Measurements from ENCODE around the gene ZDHHC14. TPM values are rescaled to one million over a fixed set of nuclear protein-coding genes. Genes with fewer than 3 reads are reported as not detected.

The ZDHHC14 gene
- total RNA-seq, 1 experiment from 2014 or later, result 3.8 TPM

DNA sequence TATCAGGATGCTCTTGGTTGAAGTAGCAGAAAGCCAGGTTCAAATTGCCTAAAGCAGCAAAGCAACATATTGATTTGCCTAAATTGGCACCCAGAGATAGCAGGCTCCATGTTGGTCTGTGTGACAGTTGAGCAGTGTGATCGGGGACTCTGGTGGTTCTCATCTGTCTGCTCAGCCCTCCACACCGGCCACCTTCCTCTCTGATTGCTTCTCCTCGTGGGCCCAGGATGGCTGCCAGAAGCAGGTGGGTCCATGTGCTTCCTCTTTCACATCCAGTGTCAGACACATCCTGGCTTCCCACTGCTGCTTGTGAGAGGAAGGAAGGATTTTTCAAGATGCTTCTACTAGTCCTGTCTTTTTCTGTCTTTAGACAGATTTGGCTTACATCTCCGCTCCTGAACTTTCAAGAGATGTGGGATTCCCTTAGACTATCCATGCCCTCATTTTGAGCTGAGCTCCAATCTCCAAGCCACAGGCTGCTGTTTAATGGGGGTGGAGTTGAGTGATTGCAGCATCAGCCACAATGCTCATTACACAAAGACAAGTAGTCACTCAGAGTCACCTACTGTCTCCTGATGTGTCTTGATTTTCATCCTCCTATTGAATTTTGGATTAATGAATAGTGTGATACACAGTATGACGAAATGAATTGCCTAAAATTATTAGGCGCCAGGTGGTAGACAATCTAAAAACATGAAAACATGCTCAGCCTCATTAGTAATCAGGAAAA lies 122.2 kb downstream of the ZDHHC14 start:
- in situ Hi-C loops (cut with HindIII; ENCODE audit: low sequenced_read_pairs), result no loop called here

GRCh38 chr6:157505912-157506491 lies 125.0 kb downstream of the ZDHHC14 start:
- no peak for DNase-seq (ENCODE audit: low spot score)
- in situ Hi-C loops (cut with HindIII; ENCODE audit: low sequenced_read_pairs), result no loop called here

More for the DNA sequence above, 122.2 kb downstream of the ZDHHC14 start:
- no peak for DNase-seq (ENCODE audit: low spot score)

DNA sequence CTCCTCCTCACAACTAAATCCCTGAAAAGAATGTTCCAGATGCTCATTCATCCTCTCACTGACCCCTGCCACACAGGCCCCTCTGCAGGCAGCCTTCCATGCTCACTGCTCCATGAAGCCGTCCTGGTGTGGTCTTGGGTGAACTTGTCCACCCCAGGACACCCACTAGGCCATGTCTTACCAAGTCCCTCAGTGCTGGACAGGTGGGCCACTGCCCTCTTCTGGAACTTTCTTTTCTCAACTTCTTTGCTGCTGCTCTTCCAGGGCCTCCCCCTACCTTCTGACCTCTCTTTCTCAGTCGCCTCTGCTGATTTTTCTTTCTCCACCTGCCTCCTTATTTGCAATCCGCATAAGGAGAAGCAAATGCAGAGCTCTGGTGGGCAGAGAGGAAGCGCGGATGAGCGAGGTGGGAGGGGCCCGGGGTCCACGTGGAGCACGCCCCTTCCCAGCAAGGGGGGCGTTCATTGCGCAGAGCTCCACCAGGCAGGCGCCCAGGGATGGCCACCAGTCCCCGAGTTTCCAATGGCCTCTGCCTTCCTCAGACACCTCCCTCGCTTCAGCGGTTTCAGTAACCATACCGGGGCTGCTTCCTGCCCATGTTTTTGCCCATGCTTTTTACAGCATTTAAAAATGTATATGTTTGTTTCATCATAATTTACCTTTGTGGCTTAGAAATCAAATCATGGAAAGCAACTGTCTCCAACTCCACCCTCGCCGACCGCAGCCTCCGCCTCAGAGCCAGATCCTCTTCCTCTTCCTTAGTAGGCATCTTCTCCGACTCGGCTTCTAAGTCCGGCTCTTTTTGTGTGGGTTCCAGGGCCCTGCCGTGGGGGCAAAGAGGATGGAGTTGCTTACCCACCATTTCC lies 129.6 kb downstream of the ZDHHC14 start:
- no peak for DNase-seq (ENCODE audit: low spot score)
- in situ Hi-C loops (cut with HindIII; ENCODE audit: low sequenced_read_pairs), result no loop called here

- in situ Hi-C loops (cut with HindIII; ENCODE audit: low sequenced_read_pairs), result no loop called here
- no peak for DNase-seq (ENCODE audit: low spot score)
Measured at GRCh38 chr6:157511682-157512381, 130.8 kb downstream of the ZDHHC14 start.

DNA sequence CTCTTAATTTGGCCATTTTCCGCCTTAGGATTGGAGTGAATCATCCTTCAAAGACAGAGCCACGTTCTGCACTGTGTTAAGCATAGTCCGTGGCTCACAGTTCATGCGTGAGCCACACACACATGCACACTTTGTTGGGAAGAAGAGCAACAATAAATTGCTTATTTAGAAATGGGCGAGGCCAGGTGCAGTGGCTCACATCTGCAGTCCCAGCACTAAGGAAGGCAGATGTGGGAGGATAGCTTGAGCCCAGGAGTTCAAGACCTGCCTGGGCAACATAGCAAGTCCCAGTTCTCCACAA lies 131.3 kb downstream of the ZDHHC14 start:
- in situ Hi-C loops (cut with HindIII; ENCODE audit: low sequenced_read_pairs), result no loop called here
- no peak for DNase-seq (ENCODE audit: low spot score)

GRCh38 chr6:157513004-157513603 lies 132.1 kb downstream of the ZDHHC14 start:
- DNase-seq (ENCODE audit: low spot score), result peak; percentile 74
- in situ Hi-C loops (cut with HindIII; ENCODE audit: low sequenced_read_pairs), result no loop called here

GRCh38 chr6:157513619-157514485 lies 132.9 kb downstream of the ZDHHC14 start:
- in situ Hi-C loops (cut with HindIII; ENCODE audit: low sequenced_read_pairs), result no loop called here
- peak; percentile 26 for DNase-seq (ENCODE audit: low spot score)

DNA sequence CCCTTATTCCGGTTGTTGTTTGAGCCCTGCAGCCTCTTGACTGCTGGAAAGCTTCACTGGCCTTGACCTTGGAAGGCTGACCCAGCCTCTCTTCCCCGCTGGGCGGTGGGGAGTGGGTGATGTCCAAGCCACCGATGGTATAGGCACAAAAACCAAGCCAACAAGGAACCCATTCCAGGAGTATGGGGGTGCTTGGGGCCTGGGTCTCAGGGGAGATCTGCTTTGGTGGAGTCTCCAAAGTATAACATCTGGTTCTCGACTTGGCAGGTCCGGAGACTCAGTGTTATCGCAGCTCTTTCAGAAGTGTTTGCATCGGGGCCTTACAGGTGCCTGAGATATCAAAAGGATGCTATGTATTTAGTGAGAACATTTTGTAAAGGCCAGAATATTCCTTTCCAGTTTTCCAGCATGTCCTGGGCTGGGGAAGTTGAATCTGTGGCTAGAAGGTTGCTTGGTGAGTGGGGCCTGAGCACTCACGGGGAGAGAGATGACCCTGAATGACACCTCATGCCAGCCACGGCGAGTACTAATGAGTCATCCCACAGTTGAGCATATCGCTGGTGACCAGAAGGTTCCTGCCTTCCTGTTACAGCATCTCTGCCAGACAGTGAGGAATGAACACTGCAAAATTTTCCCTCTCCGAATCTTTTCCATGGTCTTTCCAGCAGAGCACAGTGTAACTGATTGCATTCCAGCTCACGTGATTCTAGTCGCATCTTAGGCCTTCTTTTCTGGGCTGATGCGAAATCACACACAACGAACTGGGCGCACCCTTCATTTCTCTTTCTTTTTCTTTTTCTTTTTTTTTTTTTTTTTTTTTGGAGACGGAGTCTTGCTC lies 133.9 kb downstream of the ZDHHC14 start:
- peak; percentile 83 for DNase-seq (ENCODE audit: low spot score)
- in situ Hi-C loops (cut with HindIII; ENCODE audit: low sequenced_read_pairs), result no loop called here

DNA sequence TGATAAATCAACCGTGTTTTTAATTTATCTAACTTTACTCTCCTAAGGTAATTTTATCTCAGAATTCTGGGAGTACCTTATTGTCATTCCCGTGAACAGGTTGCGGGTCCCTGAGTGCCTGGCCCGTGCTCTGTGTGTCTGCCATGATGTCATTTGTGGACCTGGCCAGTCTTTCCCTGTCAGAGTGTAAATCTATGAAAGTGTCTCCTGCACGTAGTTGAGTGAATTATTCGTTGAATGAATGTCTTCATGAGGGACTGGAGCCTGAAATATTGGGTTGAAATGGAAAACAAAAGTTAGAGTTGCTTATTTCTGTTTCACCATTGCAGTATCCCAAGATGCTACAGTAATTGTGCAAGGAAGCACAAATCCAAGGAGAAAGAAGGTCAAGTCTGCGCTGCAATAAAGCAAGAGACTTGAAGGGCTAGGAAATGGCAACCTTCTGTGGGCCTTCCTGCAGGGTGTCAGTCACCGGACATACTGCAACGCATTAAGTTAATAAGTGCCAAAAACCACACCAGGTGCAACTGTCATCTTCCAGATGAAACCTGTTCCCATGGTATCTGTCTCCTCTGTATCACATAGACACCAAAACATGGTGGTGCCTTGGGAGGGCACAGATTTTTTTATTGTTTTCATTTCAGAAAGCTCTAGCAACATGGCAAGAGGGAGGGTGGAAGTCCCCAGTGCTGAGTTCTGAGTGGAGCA lies 135.5 kb downstream of the ZDHHC14 start:
- in situ Hi-C loops (cut with HindIII; ENCODE audit: low sequenced_read_pairs), result no loop called here
- no peak for DNase-seq (ENCODE audit: low spot score)

GRCh38 chr6:157517601-157518359 lies 136.8 kb downstream of the ZDHHC14 start:
- in situ Hi-C loops (cut with HindIII; ENCODE audit: low sequenced_read_pairs), result no loop called here
- DNase-seq (ENCODE audit: low spot score), result peak; percentile 69

- no peak for DNase-seq (ENCODE audit: low spot score)
- in situ Hi-C loops (cut with HindIII; ENCODE audit: low sequenced_read_pairs), result no loop called here
Measured at GRCh38 chr6:157518397-157519250, 137.6 kb downstream of the ZDHHC14 start.

DNA sequence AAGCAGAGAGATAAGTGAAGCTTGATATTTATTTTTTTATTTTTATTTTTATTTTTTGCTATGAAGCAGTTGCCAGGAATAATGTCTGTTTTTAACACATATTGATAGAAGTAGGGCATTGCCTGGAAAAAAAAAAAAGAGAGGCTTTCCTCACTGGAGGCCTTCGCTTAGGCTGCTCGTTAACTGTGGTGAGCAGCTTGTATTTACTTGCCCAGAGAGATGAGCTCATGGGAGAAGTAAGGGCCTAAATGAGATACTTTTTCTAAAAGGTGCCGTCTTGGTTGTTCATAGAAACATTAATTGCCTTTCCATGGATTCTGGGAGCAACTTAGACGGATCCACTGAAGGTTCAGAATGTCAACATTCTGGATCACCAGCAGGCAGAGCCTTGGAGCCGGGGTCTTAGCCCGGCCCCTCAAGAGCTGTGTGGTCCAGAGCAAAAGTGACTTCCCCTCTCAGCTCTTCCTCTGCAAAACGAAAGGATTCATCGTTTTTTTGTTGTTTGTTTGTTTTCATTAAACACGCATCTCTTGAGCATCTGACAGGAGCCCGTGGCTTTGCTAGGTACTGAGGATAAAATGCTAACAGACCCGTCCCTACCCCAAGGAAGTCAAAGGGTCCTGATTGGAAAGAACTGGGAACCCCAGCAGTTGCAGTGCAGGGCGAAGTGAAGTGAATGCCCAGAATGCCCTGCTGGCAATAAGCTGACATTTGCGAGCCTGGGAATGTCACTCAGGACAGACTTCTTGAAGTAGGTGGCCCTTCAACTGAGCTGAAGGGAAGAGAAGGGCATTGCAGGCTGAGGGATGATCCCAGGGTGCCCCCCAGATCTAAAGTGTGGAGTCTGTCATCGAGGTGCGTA lies 138.5 kb downstream of the ZDHHC14 start:
- in situ Hi-C loops (cut with HindIII; ENCODE audit: low sequenced_read_pairs), result no loop called here
- DNase-seq (ENCODE audit: low spot score), result no peak

GRCh38 chr6:157520117-157520406 lies 139.1 kb downstream of the ZDHHC14 start:
- no peak for DNase-seq (ENCODE audit: low spot score)
- in situ Hi-C loops (cut with HindIII; ENCODE audit: low sequenced_read_pairs), result no loop called here

DNA sequence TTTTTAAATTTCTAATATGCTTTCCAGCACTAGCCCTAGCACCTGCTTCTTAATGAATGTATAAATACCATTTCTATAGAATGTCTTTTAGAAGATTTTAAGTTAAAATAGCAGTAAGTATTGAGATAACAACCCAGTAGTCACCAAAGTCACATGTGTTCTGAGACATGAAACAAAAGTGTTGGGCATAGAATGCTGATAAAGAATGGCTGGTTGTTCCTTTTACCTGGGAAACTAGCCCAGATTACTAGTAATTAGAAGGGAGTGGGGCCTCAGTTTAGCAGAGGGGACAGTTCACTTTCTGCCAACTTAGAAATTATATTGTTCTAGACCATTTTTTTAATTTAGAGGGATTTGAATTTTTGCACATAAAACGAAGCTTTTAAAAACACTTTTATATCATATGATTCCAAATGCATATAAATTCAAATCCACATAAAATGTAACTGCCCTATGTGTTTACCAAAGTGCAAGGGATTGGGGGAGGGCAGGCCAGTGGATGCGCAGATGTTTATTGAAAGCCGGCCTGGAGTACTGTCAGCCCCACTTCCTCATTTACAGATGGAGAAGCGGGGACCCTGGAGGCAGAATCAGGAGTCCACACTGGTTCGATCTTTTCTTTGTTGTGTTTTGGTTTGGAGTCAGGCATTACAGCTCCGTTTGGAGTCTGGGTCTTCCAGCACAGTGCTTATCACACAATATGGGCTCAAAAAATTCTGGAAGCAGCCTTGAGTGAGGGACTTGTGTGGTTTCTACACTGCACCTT lies 139.8 kb downstream of the ZDHHC14 start:
- in situ Hi-C loops (cut with HindIII; ENCODE audit: low sequenced_read_pairs), result no loop called here
- no peak for DNase-seq (ENCODE audit: low spot score)
